GM12872 (cell line): Measurements from ENCODE around the gene PALB2.

ENCODE experiments used
- CTCF ChIP-seq: IDR thresholded peaks from 3 replicates; pipeline ENCODE4 v1.5.1; 2011; ENCODE audit warnings: low read depth, mild to moderate bottlenecking, low read length, moderate library complexity; ENCODE audit not compliant: insufficient read depth

PALB2 gene

GRCh38 chr16:23640615-23640930 lies 537 bp downstream of the PALB2 start:
- no peak for TF ChIP-seq CTCF

GRCh38 chr16:23635958-23636357 lies 5.2 kb downstream of the PALB2 start:
- peak; percentile 22; the same call in 1 of the 3 replicates for TF ChIP-seq CTCF

- no peak for TF ChIP-seq CTCF
Observed at GRCh38 chr16:23634461-23635036, 6.6 kb downstream of the PALB2 start.

- TF ChIP-seq CTCF: no peak
Observed at GRCh38 chr16:23629516-23629915, 11.6 kb downstream of the PALB2 start.

GRCh38 chr16:23624092-23624491 lies 17.0 kb downstream of the PALB2 start:
- no peak for TF ChIP-seq CTCF

- no peak for TF ChIP-seq CTCF
Observed at GRCh38 chr16:23615805-23616204, 25.3 kb downstream of the PALB2 start.

- no peak for TF ChIP-seq CTCF
Observed at GRCh38 chr16:23611936-23612335, 29.2 kb downstream of the PALB2 start.
